ENCODE data around the gene CREB3L2.

- TF ChIP-seq CTCF (IDR thresholded peaks at IDR 0.05 in 2 of 3, conservative IDR thresholded peaks at IDR 0.05 in 1 of 3; ENCODE audit: borderline replicate concordance in 1 of 3, insufficient read depth in 1 of 3, low read depth in 2 of 3, low read length in 2 of 3) (no peak), ZNF274 (IDR thresholded peaks at IDR 0.05; ENCODE audit: low read depth, low read length) (no peak), SP1 (IDR thresholded peaks at IDR 0.05; ENCODE audit: low read depth) (no peak)
These were observed 92.8 kb downstream of the CREB3L2 start for GRCh38 chr7:137909042-137909441.

Data from HCT116 (cell line).